Activated naive CD8-positive, alpha-beta T cell treated with anti-CD3 and anti-CD28 coated beads for 36 hours (primary cell): ENCODE measurements around the gene MLXIP. TPM values are rescaled to one million over a fixed set of nuclear protein-coding genes. Genes with fewer than 3 reads are reported as not detected.
"Not testable (repeated sequence)": the region's sequence is repeated elsewhere in the genome, so short reads cannot be mapped to it uniquely, and the experiment has no call there.

Source experiments
- DNase-seq: peaks from one replicate; pipeline ENCODE4 v3.0.0; 2021
- H3K27ac Mint-ChIP-seq: one replicate; pipeline ENCODE4 v1.8.0; 2022; ENCODE audit warnings: mild to moderate bottlenecking, moderate library complexity, mixed read lengths
- H3K27me3 Mint-ChIP-seq: one replicate; pipeline ENCODE4 v1.8.0; 2022; ENCODE audit warnings: mild to moderate bottlenecking, mixed read lengths
- H3K36me3 Mint-ChIP-seq: one replicate; pipeline ENCODE4 v1.8.0; 2021; ENCODE audit warnings: mild to moderate bottlenecking, mixed read lengths
- H3K4me1 Mint-ChIP-seq: one replicate; pipeline ENCODE4 v1.8.0; 2021; ENCODE audit warnings: mixed read lengths
- H3K4me3 Mint-ChIP-seq: one replicate; pipeline ENCODE4 v1.8.0; 2022; ENCODE audit warnings: mild to moderate bottlenecking, moderate library complexity, mixed read lengths
- H3K9me3 Mint-ChIP-seq: one replicate; pipeline ENCODE4 v1.8.0; 2022; ENCODE audit warnings: mixed read lengths
- total RNA-seq, 2 experiments: library from RNA; stranded (reverse); gene quantifications; one replicate each; pipeline ENCODE4 v1.2.3, GENCODE V29; 2021

MLXIP gene
- total RNA-seq, 2 experiments from 2014 or later = 29.0 to 30.1 TPM

GRCh38 chr12:122094735-122095631, 16.4 kb downstream of the MLXIP start:
- Mint-ChIP-seq H3K9me3 (no peaks in the 10 kb centered on the region), H3K4me3 (no peak overlapping the region), H3K27me3 (no peaks in the 10 kb centered on the region), H3K36me3 (peaks cover 10% of the 10 kb centered on the region), H3K4me1 (peaks cover 55% of the 10 kb centered on the region), H3K27ac (no peak overlapping the region)
- DNase-seq = no peak

GRCh38 chr12:122096014-122096413, 17.5 kb downstream of the MLXIP start:
- Mint-ChIP-seq H3K9me3 (no peaks in the 10 kb centered on the region), H3K4me1 (peaks cover 54% of the 10 kb centered on the region), H3K36me3 (peaks cover 12% of the 10 kb centered on the region), H3K27me3 (no peaks in the 10 kb centered on the region), H3K4me3 (no peak overlapping the region), H3K27ac (peak overlapping the region; percentile 55)
- DNase-seq = no peak

- Mint-ChIP-seq H3K27ac (peak overlapping the region; percentile 55), H3K36me3 (peaks cover 13% of the 10 kb centered on the region), H3K4me3 (no peak overlapping the region), H3K27me3 (no peaks in the 10 kb centered on the region), H3K4me1 (peaks cover 51% of the 10 kb centered on the region), H3K9me3 (peaks cover 2% of the 10 kb centered on the region)
- no peak for DNase-seq
Observed at GRCh38 chr12:122096591-122097149, 18.1 kb downstream of the MLXIP start.

GRCh38 chr12:122097584-122097926, 19.0 kb downstream of the MLXIP start:
- Mint-ChIP-seq H3K9me3 (peaks cover 6% of the 10 kb centered on the region), H3K27ac (peak overlapping the region; percentile 80), H3K27me3 (no peaks in the 10 kb centered on the region), H3K4me3 (peak overlapping the region; percentile 26), H3K4me1 (peaks cover 54% of the 10 kb centered on the region), H3K36me3 (peaks cover 14% of the 10 kb centered on the region)
- DNase-seq = no peak

- DNase-seq = no peak
- H3K27me3 Mint-ChIP-seq = no peaks in the 10 kb centered on the region
- H3K4me3 Mint-ChIP-seq = peak overlapping the region; percentile 35
Observed at GRCh38 chr12:122097927-122098756, 19.6 kb downstream of the MLXIP start.

GRCh38 chr12:122099280-122099749, 20.8 kb downstream of the MLXIP start:
- H3K27ac Mint-ChIP-seq = peak overlapping the region; percentile 80
- no peak for DNase-seq
- H3K4me1 Mint-ChIP-seq = peaks cover 62% of the 10 kb centered on the region
- H3K4me3 Mint-ChIP-seq = peak overlapping the region; percentile 1
- peaks cover 6% of the 10 kb centered on the region for H3K9me3 Mint-ChIP-seq
- peaks cover 18% of the 10 kb centered on the region for H3K36me3 Mint-ChIP-seq
- no peaks in the 10 kb centered on the region for H3K27me3 Mint-ChIP-seq

More at GRCh38 chr12:122097927-122098756, 19.6 kb downstream of the MLXIP start:
- Mint-ChIP-seq H3K4me1 (peaks cover 58% of the 10 kb centered on the region), H3K27ac (peak overlapping the region; percentile 80), H3K36me3 (peaks cover 16% of the 10 kb centered on the region), H3K9me3 (peaks cover 6% of the 10 kb centered on the region)

- H3K9me3 Mint-ChIP-seq = peaks cover 6% of the 10 kb centered on the region
- peak overlapping the region; percentile 1 for H3K4me3 Mint-ChIP-seq
- peaks cover 20% of the 10 kb centered on the region for H3K36me3 Mint-ChIP-seq
- no peaks in the 10 kb centered on the region for H3K27me3 Mint-ChIP-seq
- DNase-seq = no peak
- H3K4me1 Mint-ChIP-seq = peaks cover 67% of the 10 kb centered on the region
- H3K27ac Mint-ChIP-seq = peak overlapping the region; percentile 50
Observed at GRCh38 chr12:122099856-122100255, 21.3 kb downstream of the MLXIP start.

GRCh38 chr12:122100568-122100967, 22.0 kb downstream of the MLXIP start:
- DNase-seq = no peak
- H3K4me3 Mint-ChIP-seq = no peak overlapping the region
- H3K27me3 Mint-ChIP-seq = no peaks in the 10 kb centered on the region
- peaks cover 74% of the 10 kb centered on the region for H3K4me1 Mint-ChIP-seq
- H3K27ac Mint-ChIP-seq = peak overlapping the region; percentile 77
- peaks cover 21% of the 10 kb centered on the region for H3K36me3 Mint-ChIP-seq
- H3K9me3 Mint-ChIP-seq = peaks cover 6% of the 10 kb centered on the region

GRCh38 chr12:122102331-122102730, 23.8 kb downstream of the MLXIP start:
- H3K4me3 Mint-ChIP-seq = no peak overlapping the region
- DNase-seq = no peak

GRCh38 chr12:122104844-122105243, 26.3 kb downstream of the MLXIP start:
- DNase-seq = peak; percentile 57
- peak overlapping the region; percentile 88 for H3K27ac Mint-ChIP-seq
- peaks cover 78% of the 10 kb centered on the region for H3K4me1 Mint-ChIP-seq
- H3K36me3 Mint-ChIP-seq = peaks cover 37% of the 10 kb centered on the region
- H3K4me3 Mint-ChIP-seq = peak overlapping the region; percentile 62
- H3K9me3 Mint-ChIP-seq = peaks cover 8% of the 10 kb centered on the region
- no peaks in the 10 kb centered on the region for H3K27me3 Mint-ChIP-seq

More at GRCh38 chr12:122102331-122102730, 23.8 kb downstream of the MLXIP start:
- H3K27me3 Mint-ChIP-seq = no peaks in the 10 kb centered on the region
- peaks cover 24% of the 10 kb centered on the region for H3K36me3 Mint-ChIP-seq
- H3K4me1 Mint-ChIP-seq = peaks cover 81% of the 10 kb centered on the region
- peaks cover 6% of the 10 kb centered on the region for H3K9me3 Mint-ChIP-seq
- H3K27ac Mint-ChIP-seq = no peak overlapping the region

GRCh38 chr12:122105496-122105895, 26.9 kb downstream of the MLXIP start:
- peaks cover 75% of the 10 kb centered on the region for H3K4me1 Mint-ChIP-seq

GRCh38 chr12:122106843-122107242, 28.3 kb downstream of the MLXIP start:
- H3K9me3 Mint-ChIP-seq = peaks cover 5% of the 10 kb centered on the region
- H3K27me3 Mint-ChIP-seq = no peaks in the 10 kb centered on the region
- H3K27ac Mint-ChIP-seq = peak overlapping the region; percentile 91
- no peak overlapping the region for H3K4me3 Mint-ChIP-seq
- H3K4me1 Mint-ChIP-seq = peaks cover 72% of the 10 kb centered on the region
- H3K36me3 Mint-ChIP-seq = peaks cover 29% of the 10 kb centered on the region
- no peak for DNase-seq

More at GRCh38 chr12:122105496-122105895, 26.9 kb downstream of the MLXIP start:
- H3K27ac Mint-ChIP-seq = peak overlapping the region; percentile 88
- H3K9me3 Mint-ChIP-seq, H3K27me3 Mint-ChIP-seq, DNase-seq: not testable (repeated sequence)
- H3K4me3 Mint-ChIP-seq = peak overlapping the region; percentile 2
- H3K36me3 Mint-ChIP-seq = peaks cover 39% of the 10 kb centered on the region

- Mint-ChIP-seq H3K9me3 (peaks cover 4% of the 10 kb centered on the region), H3K36me3 (peaks cover 29% of the 10 kb centered on the region), H3K27ac (peak overlapping the region; percentile 91), H3K4me3 (no peak overlapping the region), H3K27me3 (no peaks in the 10 kb centered on the region), H3K4me1 (peaks cover 74% of the 10 kb centered on the region)
- DNase-seq = no peak
Observed at GRCh38 chr12:122107261-122107660, 28.7 kb downstream of the MLXIP start.

- Mint-ChIP-seq H3K9me3 (peaks cover 2% of the 10 kb centered on the region), H3K4me1 (peaks cover 53% of the 10 kb centered on the region), H3K27ac (no peak overlapping the region), H3K27me3 (no peaks in the 10 kb centered on the region), H3K36me3 (peaks cover 19% of the 10 kb centered on the region), H3K4me3 (no peak overlapping the region)
- no peak for DNase-seq
Observed at GRCh38 chr12:122111089-122111641, 32.6 kb downstream of the MLXIP start.
